Measurements from ENCODE around the gene ZDHHC14. TPM values are rescaled to one million over a fixed set of nuclear protein-coding genes. Genes with fewer than 3 reads are reported as not detected.
"Not testable (repeated sequence)": the region's sequence is repeated elsewhere in the genome, so short reads cannot be mapped to it uniquely, and the experiment has no call there.

Gene ZDHHC14
- total RNA-seq, 1 donor from 2014 or later: 5.5 TPM

GRCh38 chr6:157467339-157467738 is 86.3 kb downstream of the ZDHHC14 start:
- DNase-seq: not testable (repeated sequence)

GRCh38 chr6:157468054-157468453 is 87.1 kb downstream of the ZDHHC14 start:
- no peak for DNase-seq

GRCh38 chr6:157468574-157468973 is 87.6 kb downstream of the ZDHHC14 start:
- no peak for DNase-seq

GRCh38 chr6:157469378-157469777 is 88.4 kb downstream of the ZDHHC14 start:
- DNase-seq: no peak

- DNase-seq: no peak
Observed at GRCh38 chr6:157471077-157471686, 90.2 kb downstream of the ZDHHC14 start.

- DNase-seq: no peak
Observed at GRCh38 chr6:157471895-157472686, 91.1 kb downstream of the ZDHHC14 start.

- DNase-seq: no peak
Observed at GRCh38 chr6:157476797-157477196, 95.8 kb downstream of the ZDHHC14 start.

GRCh38 chr6:157478926-157479325 is 97.9 kb downstream of the ZDHHC14 start:
- DNase-seq: no peak

- DNase-seq: no peak
Observed at GRCh38 chr6:157479464-157480303, 98.7 kb downstream of the ZDHHC14 start.

- no peak for DNase-seq
Observed at GRCh38 chr6:157481189-157481864, 100.3 kb downstream of the ZDHHC14 start.

- DNase-seq: no peak
Observed at GRCh38 chr6:157481865-157482249, 100.9 kb downstream of the ZDHHC14 start.

- no peak for DNase-seq
Observed at GRCh38 chr6:157483770-157484169, 102.8 kb downstream of the ZDHHC14 start.

- DNase-seq: no peak
Observed at GRCh38 chr6:157484181-157484580, 103.2 kb downstream of the ZDHHC14 start.

- DNase-seq: no peak
Observed at GRCh38 chr6:157486572-157486971, 105.6 kb downstream of the ZDHHC14 start.

- no peak for DNase-seq
Observed at GRCh38 chr6:157487110-157487773, 106.3 kb downstream of the ZDHHC14 start.

GRCh38 chr6:157488058-157488457 is 107.1 kb downstream of the ZDHHC14 start:
- no peak for DNase-seq

GRCh38 chr6:157488716-157489118 is 107.7 kb downstream of the ZDHHC14 start:
- DNase-seq: no peak

GRCh38 chr6:157490611-157491269 is 109.8 kb downstream of the ZDHHC14 start:
- DNase-seq: no peak

- DNase-seq: no peak
Observed at GRCh38 chr6:157491571-157492232, 110.7 kb downstream of the ZDHHC14 start.

GRCh38 chr6:157492249-157492648 is 111.3 kb downstream of the ZDHHC14 start:
- no peak for DNase-seq

- no peak for DNase-seq
Observed at GRCh38 chr6:157492741-157493140, 111.8 kb downstream of the ZDHHC14 start.
